SK-N-MC (cell line): ENCODE data around the gene PLCD3.

Source experiments
- EZH2 ChIP-seq: fragments of 200-600 bp; sonication (generic); IDR thresholded peaks from one replicate; pipeline ENCODE4 v1.6.1; 2017; ENCODE audit warnings: antibody characterized with exemption
- FOXP2 ChIP-seq: optimal IDR thresholded peaks from 2 replicates; pipeline ENCODE3; 2011; ENCODE audit warnings: mild to moderate bottlenecking, moderate library complexity; ENCODE audit not compliant: insufficient read depth; ENCODE audit errors: extremely low read length, control extremely low read depth
- POLR2AphosphoS5 ChIP-seq: IDR thresholded peaks from 2 replicates; pipeline ENCODE4 v1.6.1; 2012; ENCODE audit warnings: mild to moderate bottlenecking, low read depth, low read length, borderline replicate concordance

- TF ChIP-seq FOXP2 (no peak), POLR2AphosphoS5 (no peak), EZH2 (no peak)
Measured at GRCh38 chr17:45150911-45151809, 18.8 kb upstream of the PLCD3 start.
